Mesenchymal stem cell (in vitro differentiated cells and primary cell): ENCODE data around the gene GNG7.

Experiments used
- DNase-seq: peaks from one replicate; pipeline ENCODE4 v3.0.0-alpha.2; 2013
- H2AFZ ChIP-seq: one replicate; pipeline ENCODE4 v1.6.1; 2013; ENCODE audit warnings: low read depth, mild to moderate bottlenecking, control low read depth, inconsistent platforms, low read length, moderate library complexity
- H2AK5ac ChIP-seq: 2 replicates; pipeline ENCODE4 v1.6.1; 2013; ENCODE audit warnings: low read length, moderate library complexity, mild to moderate bottlenecking, inconsistent platforms; ENCODE audit not compliant: severe bottlenecking
- H2BK120ac ChIP-seq: one replicate; pipeline ENCODE4 v1.6.1; 2013; ENCODE audit warnings: low read depth, mild to moderate bottlenecking, inconsistent platforms, low read length, moderate library complexity
- H2BK12ac ChIP-seq, 2 experiments: one replicate each; pipeline ENCODE4 v1.6.1; 2013; ENCODE audit warnings: inconsistent platforms in 2 of 2, low read length in 2 of 2, mild to moderate bottlenecking in 2 of 2, moderate library complexity in 2 of 2, control low read depth in 1 of 2
- H2BK15ac ChIP-seq: one replicate; pipeline ENCODE4 v1.6.1; 2013; ENCODE audit warnings: mild to moderate bottlenecking, low read depth, inconsistent platforms; ENCODE audit not compliant: poor library complexity, severe bottlenecking
- H2BK5ac ChIP-seq: 2 replicates; pipeline ENCODE4 v1.6.1; 2013; ENCODE audit warnings: low read depth, mild to moderate bottlenecking, low read length, control low read depth, inconsistent platforms; ENCODE audit not compliant: poor library complexity, severe bottlenecking
- H3K14ac ChIP-seq, 2 experiments: one replicate each; pipeline ENCODE4 v1.6.1; 2013; ENCODE audit warnings: inconsistent platforms in 2 of 2, low read length in 2 of 2, control low read depth in 1 of 2, mild to moderate bottlenecking in 1 of 2, moderate library complexity in 1 of 2
- H3K18ac ChIP-seq, 2 experiments: one replicate each; pipeline ENCODE4 v1.6.1; 2013; ENCODE audit warnings: inconsistent platforms in 2 of 2, low read length in 2 of 2, control low read depth in 1 of 2, low read depth in 1 of 2, mild to moderate bottlenecking in 1 of 2
- H3K23ac ChIP-seq, 2 experiments: one replicate each; pipeline ENCODE4 v1.6.1; 2013; ENCODE audit warnings: inconsistent platforms in 2 of 2, low read length in 2 of 2, mild to moderate bottlenecking in 2 of 2, moderate library complexity in 2 of 2, control low read depth in 1 of 2
- H3K27ac ChIP-seq: 2 replicates; pipeline ENCODE4 v1.5.1; 2013; ENCODE audit warnings: mild to moderate bottlenecking, moderate library complexity, low read length, control low read depth, inconsistent platforms; ENCODE audit not compliant: poor library complexity, severe bottlenecking
- H3K27me3 ChIP-seq, 2 experiments: 2 replicates each; pipeline versions ENCODE4 v1.6.1 to v1.7.0; 2013; ENCODE audit warnings: low read length in 2 of 2, mild to moderate bottlenecking in 2 of 2, moderate library complexity in 2 of 2, control low read depth in 1 of 2, inconsistent platforms in 1 of 2; ENCODE audit not compliant: control insufficient read depth in 1 of 2, insufficient read depth in 1 of 2
- H3K36me3 ChIP-seq, 2 experiments: 2 replicates each; pipeline versions ENCODE4 v1.6.1 to v1.7.0; 2013; ENCODE audit warnings: low read length in 2 of 2, control low read depth in 1 of 2, inconsistent platforms in 1 of 2, low read depth in 1 of 2, mild to moderate bottlenecking in 1 of 2; ENCODE audit not compliant: insufficient read depth in 2 of 2, control insufficient read depth in 1 of 2
- H3K4ac ChIP-seq, 2 experiments: one replicate each; pipeline ENCODE4 v1.6.1; 2013; ENCODE audit warnings: inconsistent platforms in 2 of 2, low read length in 2 of 2, mild to moderate bottlenecking in 2 of 2, moderate library complexity in 2 of 2, control low read depth in 1 of 2, low read depth in 1 of 2
- H3K4me1 ChIP-seq: 2 replicates; pipeline ENCODE4 v1.6.1; 2013; ENCODE audit warnings: low read depth, low read length, control low read depth; ENCODE audit not compliant: control insufficient read depth, insufficient read depth
- H3K4me2 ChIP-seq: 2 replicates; pipeline ENCODE4 v1.6.1; 2013; ENCODE audit warnings: low read length, mild to moderate bottlenecking, inconsistent platforms; ENCODE audit not compliant: poor library complexity, severe bottlenecking
- H3K4me3 ChIP-seq, 2 experiments: 2 replicates each; pipeline versions ENCODE4 v1.5.1 to v1.7.0; 2013; ENCODE audit warnings: low read length in 2 of 2, mild to moderate bottlenecking in 2 of 2, control low read depth in 1 of 2, low read depth in 1 of 2; ENCODE audit not compliant: insufficient read depth in 1 of 2
- H3K79me1 ChIP-seq: replicated peaks from 2 replicates; pipeline ENCODE4 v1.6.1; 2013; ENCODE audit warnings: mild to moderate bottlenecking, control low read depth, low read length, inconsistent platforms; ENCODE audit not compliant: poor library complexity, severe bottlenecking
- H3K9ac ChIP-seq: 2 replicates; pipeline ENCODE4 v1.7.0; 2013; ENCODE audit warnings: mild to moderate bottlenecking, low read length, moderate library complexity
- H3K9me3 ChIP-seq: 2 replicates; pipeline ENCODE4 v1.7.0; 2013; ENCODE audit warnings: mild to moderate bottlenecking, low read length; ENCODE audit not compliant: control insufficient read depth
- H4K8ac ChIP-seq: one replicate; pipeline ENCODE4 v1.6.1; 2013; ENCODE audit warnings: inconsistent platforms, mild to moderate bottlenecking, low read length, moderate library complexity
- H4K91ac ChIP-seq: one replicate; pipeline ENCODE4 v1.6.1; 2013; ENCODE audit warnings: mild to moderate bottlenecking, low read length, inconsistent platforms
- WGBS: methylation state at CpG from one replicate; pipeline ENCODE4 v1.1.7; 2013; ENCODE audit warnings: mixed read lengths; 5-methylcytosine and 5-hydroxymethylcytosine counted together

GNG7 gene

DNA sequence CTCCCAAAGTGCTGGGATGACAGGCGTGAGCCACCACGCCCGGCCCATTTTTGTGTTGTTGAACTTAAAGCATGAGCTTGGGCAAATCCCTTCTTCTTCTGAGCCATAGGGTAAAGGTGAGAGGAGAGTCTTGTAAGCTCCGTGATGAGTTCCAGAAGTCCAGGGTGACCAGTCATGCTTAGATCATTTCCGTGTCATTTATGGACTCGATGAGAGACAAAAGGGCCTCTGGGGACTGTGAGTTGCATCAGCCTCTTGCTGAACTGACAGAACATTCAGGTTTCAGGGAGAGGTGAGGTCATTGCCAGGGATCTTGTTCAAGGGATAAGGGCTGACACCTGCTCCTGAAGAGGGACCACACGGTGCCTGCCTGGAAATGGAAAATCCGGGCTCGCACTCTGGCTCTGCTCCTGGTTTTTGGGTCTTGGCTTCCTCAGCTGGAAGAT lies 173.0 kb downstream of the GNG7 start:
- peak overlapping the region in 1 of 2 experiments; percentile 21 for H2BK12ac ChIP-seq
- H3K79me1 ChIP-seq = no peaks in the 10 kb centered on the region
- peak; percentile 99 for DNase-seq
- H3K4me3 ChIP-seq = no peak overlapping the region
- H4K8ac ChIP-seq = no peak overlapping the region
- H3K14ac ChIP-seq = no peak overlapping the region
- H2AK5ac ChIP-seq = peak overlapping the region; percentile 22
- H3K9ac ChIP-seq = no peak overlapping the region
- no peak overlapping the region for H2AFZ ChIP-seq
- no peak overlapping the region for H2BK15ac ChIP-seq
- no peak overlapping the region for H3K4me2 ChIP-seq
- H3K23ac ChIP-seq = no peak overlapping the region
- H3K4ac ChIP-seq = peak overlapping the region in 1 of 2 experiments; percentile 4
- H3K4me1 ChIP-seq = peaks cover 14% of the 10 kb centered on the region
- no peak overlapping the region for H3K27ac ChIP-seq
- H3K27me3 ChIP-seq = no peaks in the 10 kb centered on the region
- H2BK120ac ChIP-seq = peak overlapping the region; percentile 64
- no peaks in the 10 kb centered on the region for H3K36me3 ChIP-seq
- peak overlapping the region; percentile 50 for H4K91ac ChIP-seq
- peak overlapping the region; percentile 3 to 21 for H3K18ac ChIP-seq
- no peak overlapping the region for H2BK5ac ChIP-seq
- peaks cover 5% of the 10 kb centered on the region for H3K9me3 ChIP-seq
- 13% methylated on average over 9 of the region's 9 CpGs for WGBS

DNA sequence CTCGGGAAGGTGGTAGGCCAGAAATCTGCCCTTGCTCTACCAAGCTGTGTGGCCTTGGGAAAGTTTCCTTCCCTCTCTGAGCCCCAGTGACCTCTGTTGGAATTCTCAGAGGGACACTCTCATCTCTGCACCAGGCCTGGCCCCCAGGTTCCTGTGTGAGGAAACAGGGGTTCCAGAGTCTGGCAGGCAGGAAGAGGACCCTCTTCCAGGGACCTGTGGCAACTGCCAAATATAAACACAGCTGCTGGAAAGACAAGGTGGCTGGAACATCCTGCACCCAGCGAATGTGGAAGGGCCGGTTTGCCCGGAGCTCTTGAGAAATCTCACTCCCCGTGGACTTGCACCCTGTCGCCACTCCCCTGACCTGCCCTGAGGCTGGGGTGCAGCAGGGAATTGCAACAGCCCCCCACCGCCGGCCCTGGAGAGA lies 173.8 kb downstream of the GNG7 start:
- Histone ChIP-seq H3K9ac (no peak overlapping the region), H3K4ac (peak overlapping the region in 1 of 2 experiments; percentile 37), H3K4me1 (peaks cover 20% of the 10 kb centered on the region), H3K9me3 (no peaks in the 10 kb centered on the region), H4K8ac (peak overlapping the region; percentile 86), H3K18ac (peak overlapping the region; percentile 55 to 73), H2AK5ac (peak overlapping the region; percentile 17), H3K79me1 (no peaks in the 10 kb centered on the region), H2BK15ac (peak overlapping the region; percentile 64), H3K4me2 (no peak overlapping the region), H2AFZ (peak overlapping the region; percentile 51), H2BK5ac (no peak overlapping the region), H3K14ac (peak overlapping the region in 1 of 2 experiments; percentile 44), H3K23ac (no peak overlapping the region), H3K27ac (no peak overlapping the region), H2BK120ac (peak overlapping the region; percentile 74), H3K27me3 (no peaks in the 10 kb centered on the region), H3K36me3 (no peaks in the 10 kb centered on the region), H3K4me3 (no peak overlapping the region), H2BK12ac (peak overlapping the region; percentile 57 to 68), H4K91ac (peak overlapping the region; percentile 83)
- DNase-seq = peak; percentile 49
- 39% methylated on average over 8 of the region's 8 CpGs for WGBS

DNA sequence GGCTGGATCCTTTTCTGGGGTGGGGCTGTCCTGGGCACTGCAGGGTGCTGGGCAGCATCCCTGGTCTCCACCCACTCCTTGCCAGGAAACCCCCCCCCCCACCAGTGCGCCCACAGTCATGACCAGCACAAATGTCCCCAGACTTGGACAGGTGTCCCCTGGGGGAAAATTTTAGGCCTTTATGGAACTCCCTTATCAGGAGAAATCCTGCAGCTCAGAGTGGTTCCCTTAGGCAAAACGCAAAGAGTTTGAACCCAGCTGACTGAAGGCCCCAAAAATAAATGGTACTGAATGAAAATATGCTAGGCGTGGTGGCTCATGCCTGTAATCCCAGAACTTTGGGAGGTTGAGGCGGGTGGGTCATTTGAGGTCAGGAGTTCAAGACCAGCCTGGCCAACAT lies 174.8 kb downstream of the GNG7 start:
- no peak for DNase-seq
- 96% methylated on average over 4 of the region's 4 CpGs for WGBS
- H3K4me1 ChIP-seq = peaks cover 27% of the 10 kb centered on the region
- no peak overlapping the region for H2BK15ac ChIP-seq
- H3K14ac ChIP-seq = no peak overlapping the region
- no peak overlapping the region for H2AFZ ChIP-seq
- H3K4me3 ChIP-seq = no peak overlapping the region
- no peak overlapping the region for H3K23ac ChIP-seq
- no peak overlapping the region for H3K27ac ChIP-seq
- H3K36me3 ChIP-seq = no peaks in the 10 kb centered on the region
- no peaks in the 10 kb centered on the region for H3K79me1 ChIP-seq
- no peak overlapping the region for H2BK5ac ChIP-seq
- no peak overlapping the region for H3K4me2 ChIP-seq
- peak overlapping the region in 1 of 2 experiments; percentile 21 for H3K18ac ChIP-seq
- H3K9me3 ChIP-seq = no peaks in the 10 kb centered on the region
- H3K4ac ChIP-seq = no peak overlapping the region
- H3K27me3 ChIP-seq = no peaks in the 10 kb centered on the region
- H4K8ac ChIP-seq = no peak overlapping the region
- H4K91ac ChIP-seq = no peak overlapping the region
- peak overlapping the region in 1 of 2 experiments; percentile 34 for H2BK12ac ChIP-seq
- H2AK5ac ChIP-seq = no peak overlapping the region
- H2BK120ac ChIP-seq = no peak overlapping the region
- no peak overlapping the region for H3K9ac ChIP-seq

DNA sequence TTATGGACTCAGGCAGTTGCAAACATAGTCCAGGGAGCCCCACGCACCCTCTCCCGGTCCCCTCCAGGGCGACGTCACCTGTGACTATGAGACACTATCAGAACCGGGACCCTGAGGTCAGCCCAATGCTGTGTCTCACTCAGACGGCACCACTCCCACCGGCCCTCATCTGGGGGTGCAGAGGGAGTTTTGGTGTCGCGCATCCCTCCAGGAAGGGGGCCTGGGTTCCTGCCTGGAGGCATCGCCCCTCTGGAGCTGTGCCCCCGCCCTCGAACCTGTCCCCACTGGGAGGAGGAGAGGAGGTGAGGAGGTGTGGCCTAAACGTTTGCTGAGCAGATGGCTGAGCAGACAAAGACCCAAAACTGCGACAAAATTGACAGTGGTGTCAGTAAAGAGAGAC lies 175.3 kb downstream of the GNG7 start:
- Histone ChIP-seq H4K91ac (no peak overlapping the region), H3K79me1 (no peaks in the 10 kb centered on the region)

More for the DNA sequence above, 175.3 kb downstream of the GNG7 start:
- Histone ChIP-seq H4K8ac (no peak overlapping the region), H2BK15ac (no peak overlapping the region), H3K27me3 (no peaks in the 10 kb centered on the region), H2BK5ac (no peak overlapping the region), H3K18ac (peak overlapping the region in 1 of 2 experiments; percentile 66), H2AK5ac (peak overlapping the region; percentile 76), H3K9me3 (no peaks in the 10 kb centered on the region), H3K14ac (peak overlapping the region in 1 of 2 experiments; percentile 89), H2AFZ (no peak overlapping the region), H3K4ac (peak overlapping the region in 1 of 2 experiments; percentile 72), H3K36me3 (no peaks in the 10 kb centered on the region), H3K4me3 (no peak overlapping the region), H3K4me2 (no peak overlapping the region), H2BK12ac (peak overlapping the region in 1 of 2 experiments; percentile 95), H2BK120ac (no peak overlapping the region), H3K23ac (no peak overlapping the region), H3K4me1 (peaks cover 28% of the 10 kb centered on the region), H3K27ac (no peak overlapping the region), H3K9ac (no peak overlapping the region)
- 88% methylated on average over 14 of the region's 14 CpGs for whole genome bisulfite sequencing
- no peak for DNase-seq
